Measurements from ENCODE around the gene TRIM34. TPM values are rescaled to one million over a fixed set of nuclear protein-coding genes. Genes with fewer than 3 reads are reported as not detected.

The TRIM34 gene
- polyA plus RNA-seq, 1 donor from 2014 or later, result not detected

DNA sequence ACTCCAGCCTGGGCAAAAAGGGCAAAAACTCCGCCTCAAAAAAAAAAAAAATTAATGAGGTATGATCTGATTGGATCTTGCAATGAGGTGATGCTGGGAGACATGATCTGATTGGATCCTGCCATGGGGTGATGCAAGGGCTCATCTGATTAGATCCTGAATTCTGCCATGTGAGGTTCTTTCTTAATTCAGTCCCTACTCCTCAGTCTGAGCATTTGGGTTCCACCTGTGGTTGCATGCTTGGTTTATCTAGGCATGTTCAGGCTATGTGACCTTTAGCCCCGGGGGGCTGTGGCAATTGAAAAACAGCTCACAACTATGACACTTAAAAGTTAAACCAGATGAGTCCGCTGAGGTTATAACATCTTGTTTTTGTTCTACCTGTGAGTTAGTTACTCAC lies 33.2 kb upstream of the TRIM34 start:
- no peaks in the 10 kb centered on the region for H3K79me2 ChIP-seq (replicated peaks; ENCODE audit: insufficient read depth, low read length)
- H4K20me1 ChIP-seq (ENCODE audit: insufficient read depth), result no peaks in the 10 kb centered on the region
- TF ChIP-seq TAF1 (IDR thresholded peaks at IDR 0.05; ENCODE audit: low read depth), result no peak
- no peak for TF ChIP-seq POLR2AphosphoS5 (IDR thresholded peaks at IDR 0.05)
- TF ChIP-seq, protein P1, sequence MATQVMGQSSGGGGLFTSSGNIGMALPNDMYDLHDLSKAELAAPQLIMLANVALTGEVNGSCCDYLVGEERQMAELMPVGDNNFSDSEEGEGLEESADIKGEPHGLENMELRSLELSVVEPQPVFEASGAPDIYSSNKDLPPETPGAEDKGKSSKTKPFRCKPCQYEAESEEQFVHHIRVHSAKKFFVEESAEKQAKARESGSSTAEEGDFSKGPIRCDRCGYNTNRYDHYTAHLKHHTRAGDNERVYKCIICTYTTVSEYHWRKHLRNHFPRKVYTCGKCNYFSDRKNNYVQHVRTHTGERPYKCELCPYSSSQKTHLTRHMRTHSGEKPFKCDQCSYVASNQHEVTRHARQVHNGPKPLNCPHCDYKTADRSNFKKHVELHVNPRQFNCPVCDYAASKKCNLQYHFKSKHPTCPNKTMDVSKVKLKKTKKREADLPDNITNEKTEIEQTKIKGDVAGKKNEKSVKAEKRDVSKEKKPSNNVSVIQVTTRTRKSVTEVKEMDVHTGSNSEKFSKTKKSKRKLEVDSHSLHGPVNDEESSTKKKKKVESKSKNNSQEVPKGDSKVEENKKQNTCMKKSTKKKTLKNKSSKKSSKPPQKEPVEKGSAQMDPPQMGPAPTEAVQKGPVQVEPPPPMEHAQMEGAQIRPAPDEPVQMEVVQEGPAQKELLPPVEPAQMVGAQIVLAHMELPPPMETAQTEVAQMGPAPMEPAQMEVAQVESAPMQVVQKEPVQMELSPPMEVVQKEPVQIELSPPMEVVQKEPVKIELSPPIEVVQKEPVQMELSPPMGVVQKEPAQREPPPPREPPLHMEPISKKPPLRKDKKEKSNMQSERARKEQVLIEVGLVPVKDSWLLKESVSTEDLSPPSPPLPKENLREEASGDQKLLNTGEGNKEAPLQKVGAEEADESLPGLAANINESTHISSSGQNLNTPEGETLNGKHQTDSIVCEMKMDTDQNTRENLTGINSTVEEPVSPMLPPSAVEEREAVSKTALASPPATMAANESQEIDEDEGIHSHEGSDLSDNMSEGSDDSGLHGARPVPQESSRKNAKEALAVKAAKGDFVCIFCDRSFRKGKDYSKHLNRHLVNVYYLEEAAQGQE (IDR thresholded peaks at IDR 0.05; ENCODE audit: borderline replicate concordance), result no peak
- no peak for TF ChIP-seq EZH2 (IDR thresholded peaks at IDR 0.05; ENCODE audit: borderline replicate concordance, insufficient read depth, low read length, poor library complexity, severe bottlenecking)
- TF ChIP-seq CTCF (IDR thresholded peaks at IDR 0.05; ENCODE audit: poor library complexity, severe bottlenecking), result no peak
- TF ChIP-seq SMC3 (conservative IDR thresholded peaks at IDR 0.05; ENCODE audit: poor library complexity), result no peak
- no peak for TF ChIP-seq RAD21 (conservative IDR thresholded peaks at IDR 0.05)
- TF ChIP-seq MXI1 (conservative IDR thresholded peaks at IDR 0.05; ENCODE audit: poor library complexity, severe bottlenecking), result no peak
- H3K36me3 ChIP-seq (ENCODE audit: insufficient read depth, low read length), result no peaks in the 10 kb centered on the region
- no peaks in the 10 kb centered on the region for H3F3A ChIP-seq (ENCODE audit: insufficient read depth, low read length, poor library complexity, severe bottlenecking)
- no peak overlapping the region for H3K4me3 ChIP-seq (ENCODE audit: low read length)
- H3K9me2 ChIP-seq (ENCODE audit: insufficient read depth, low read length), result no peaks in the 10 kb centered on the region
- no peaks in the 10 kb centered on the region for H3K9me3 ChIP-seq (ENCODE audit: low read length)
- H3K9ac ChIP-seq (ENCODE audit: low read length), result no peak overlapping the region
- H2AFZ ChIP-seq (ENCODE audit: low read depth, low read length), result no peak overlapping the region
- no peak overlapping the region for H3K4me2 ChIP-seq (ENCODE audit: low read length)
- no peaks in the 10 kb centered on the region for H3K27me3 ChIP-seq (ENCODE audit: insufficient read depth, low read depth, low read length)
- no peak overlapping the region for H3K27ac ChIP-seq (ENCODE audit: low read length)

GRCh38 chr11:5592615-5593014 lies 32.2 kb upstream of the TRIM34 start:
- TF ChIP-seq, protein P1 (IDR thresholded peaks at IDR 0.05; ENCODE audit: borderline replicate concordance), result no peak
- no peak for TF ChIP-seq MXI1 (conservative IDR thresholded peaks at IDR 0.05; ENCODE audit: poor library complexity, severe bottlenecking)
- Histone ChIP-seq H3K36me3 (ENCODE audit: insufficient read depth, low read length) (no peaks in the 10 kb centered on the region), H3K9me3 (ENCODE audit: low read length) (no peaks in the 10 kb centered on the region), H3K9me2 (ENCODE audit: insufficient read depth, low read length) (no peaks in the 10 kb centered on the region), H3K9ac (ENCODE audit: low read length) (no peak overlapping the region), H3K27ac (ENCODE audit: low read length) (no peak overlapping the region), H2AFZ (ENCODE audit: low read depth, low read length) (no peak overlapping the region), H3K27me3 (ENCODE audit: insufficient read depth, low read depth, low read length) (no peaks in the 10 kb centered on the region), H3K4me3 (ENCODE audit: low read length) (no peak overlapping the region), H3F3A (ENCODE audit: insufficient read depth, low read length, poor library complexity, severe bottlenecking) (no peaks in the 10 kb centered on the region), H4K20me1 (ENCODE audit: insufficient read depth) (no peaks in the 10 kb centered on the region), H3K79me2 (replicated peaks; ENCODE audit: insufficient read depth, low read length) (no peaks in the 10 kb centered on the region), H3K4me2 (ENCODE audit: low read length) (no peak overlapping the region)

Measured in neural cell (in vitro differentiated cells).